HG03135 (cell line): Measurements from ENCODE around the gene PTGER1.
"Not testable (repeated sequence)": the region's sequence is repeated elsewhere in the genome, so short reads cannot be mapped to it uniquely, and the experiment has no call there.

Source experiments
- ATAC-seq: cut with Tn5 transposase; IDR thresholded peaks from one replicate; pipeline ENCODE4 v1.9.1; 2021; ENCODE audit warnings: mild to moderate bottlenecking, moderate library complexity; ENCODE audit not compliant: unreplicated experiment

PTGER1 gene

DNA sequence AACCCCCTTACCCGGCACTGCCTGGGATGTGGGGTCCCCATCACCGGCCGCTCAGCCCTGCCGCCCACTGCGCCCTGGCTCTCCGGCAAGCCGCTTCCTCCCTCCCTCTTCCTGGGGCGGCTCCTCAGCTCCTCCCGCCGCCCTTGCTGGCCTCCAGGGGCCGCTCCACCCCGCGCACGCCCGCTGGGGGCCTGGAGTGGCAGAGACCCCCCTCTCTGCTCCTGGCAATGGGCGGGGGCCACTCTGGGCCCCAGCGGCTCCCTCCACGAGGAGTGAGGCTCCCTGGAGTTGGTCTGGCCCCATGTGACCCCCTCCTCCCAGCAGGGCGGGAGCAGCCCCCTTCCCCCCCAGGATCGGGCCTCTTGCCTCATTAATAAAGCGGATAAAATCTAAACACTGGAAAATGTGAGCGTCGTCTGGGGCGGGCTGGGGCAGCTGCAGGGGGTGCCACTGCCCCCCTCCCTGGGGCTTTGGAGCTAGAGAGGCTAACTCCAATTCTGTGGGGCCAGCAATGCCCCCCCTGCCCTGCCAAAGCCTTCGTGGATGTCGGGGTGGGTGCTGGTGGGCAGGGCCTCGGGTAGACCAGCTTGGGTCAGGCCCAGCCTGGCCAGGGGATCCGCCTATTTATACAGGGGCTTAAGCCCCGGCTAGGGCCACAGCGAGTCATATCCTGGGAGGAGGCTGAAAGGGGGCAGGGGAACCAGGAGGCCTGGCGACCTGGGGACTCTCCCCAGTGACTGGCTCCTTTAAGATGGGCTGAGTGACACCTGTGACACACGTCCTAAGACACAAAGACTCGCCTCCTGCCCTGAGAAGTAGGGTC lies at the start of gene PTGER1:
Gene PTGER1, minus strand, starts transcription at position 104 of the 823 bp plus-strand sequence. CDS start 1,034 bp downstream, outside the sequence.
- no peak for ATAC-seq

- ATAC-seq: no peak
Observed at GRCh38 chr19:14520543-14520942, 45.4 kb upstream of the PTGER1 start.

DNA sequence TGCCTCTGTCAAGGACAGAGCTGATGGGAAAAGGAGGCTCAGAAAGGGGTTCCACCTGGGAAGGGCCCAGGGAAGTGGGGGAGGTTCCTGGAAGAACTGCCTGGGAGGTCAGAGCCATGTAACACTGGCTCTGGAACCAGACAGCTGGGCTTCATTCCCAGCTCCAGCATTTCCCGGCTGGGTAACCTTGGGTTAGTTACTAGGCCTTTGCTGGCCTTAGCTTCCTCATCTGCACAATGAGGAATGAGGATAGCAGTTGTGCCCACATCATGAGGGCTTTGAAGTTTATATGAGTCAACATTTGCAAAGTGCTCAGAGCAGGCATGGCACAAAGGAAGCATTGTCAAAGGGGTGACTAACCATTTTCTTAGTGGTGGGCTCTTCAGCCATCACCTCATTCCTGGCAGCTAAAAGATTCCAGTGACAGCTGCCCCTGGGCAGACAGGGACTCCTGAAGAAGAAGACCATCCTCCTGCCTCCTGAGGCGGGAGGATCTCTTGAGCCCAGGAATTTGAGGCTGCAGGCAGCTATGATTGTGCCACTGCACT lies 44.8 kb upstream of the PTGER1 start:
- ATAC-seq: no peak

- no peak for ATAC-seq
Observed at GRCh38 chr19:14519245-14519859, 44.2 kb upstream of the PTGER1 start.

GRCh38 chr19:14517840-14518505 lies 42.8 kb upstream of the PTGER1 start, which contains the start of gene DNAJB1:
Gene DNAJB1, minus strand, starts transcription at chr19:14518397. Its CDS starts 48 bp downstream, at chr19:14518349.
- peak; percentile 60 for ATAC-seq

DNA sequence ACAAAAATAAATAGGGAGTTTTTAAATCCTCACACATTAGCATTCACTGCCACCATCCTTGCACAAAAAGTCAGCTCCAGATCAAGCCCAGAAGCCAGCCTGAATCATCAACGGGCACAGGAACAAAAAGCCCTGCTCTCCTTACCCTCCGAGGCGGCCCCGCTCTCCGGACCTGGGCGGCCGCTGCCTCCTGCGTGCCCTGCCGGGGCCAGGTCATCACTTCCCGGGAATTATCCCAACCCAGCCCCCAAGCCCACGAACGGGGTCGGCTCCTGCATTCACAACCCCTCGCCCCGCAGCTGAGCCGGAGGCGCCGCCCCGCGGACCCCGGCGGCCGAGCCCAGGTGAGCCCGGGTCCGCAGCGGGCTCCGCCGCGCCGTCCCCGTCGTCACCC lies 42.3 kb upstream of the PTGER1 start:
- ATAC-seq: no peak

DNA sequence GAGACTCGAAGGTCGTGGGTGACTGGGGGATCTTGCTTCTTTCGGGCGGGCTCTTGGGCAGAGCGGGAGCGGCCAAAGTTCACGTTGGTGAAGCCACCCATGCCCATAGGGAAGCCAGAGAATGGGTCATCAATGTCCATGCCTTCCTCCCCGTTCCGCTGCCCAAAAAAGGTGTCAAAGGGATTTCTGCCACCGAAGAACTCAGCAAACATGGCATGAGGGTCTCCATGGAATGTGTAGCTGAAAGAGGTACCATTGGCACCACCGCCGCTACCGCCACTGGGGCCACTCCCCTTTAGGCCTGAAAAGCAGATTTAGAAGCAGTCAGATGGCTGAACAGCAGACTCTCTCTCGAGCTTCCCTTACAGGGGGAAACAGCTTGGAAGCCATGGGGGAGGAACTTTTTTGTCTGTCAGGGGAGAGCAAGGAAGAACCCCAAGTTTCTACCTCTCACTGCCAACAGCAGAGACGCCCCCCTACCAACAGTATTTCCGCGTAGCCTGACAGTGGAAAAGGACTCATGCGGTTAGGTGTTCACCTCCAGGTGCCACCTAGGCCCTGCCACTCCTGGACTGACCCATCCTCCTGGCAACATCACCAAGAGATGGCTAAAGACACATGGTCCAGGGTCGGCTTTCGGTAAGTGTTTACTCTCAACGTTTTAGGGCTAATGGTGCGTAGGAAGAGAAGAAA lies 41.7 kb upstream of the PTGER1 start:
- no peak for ATAC-seq

DNA sequence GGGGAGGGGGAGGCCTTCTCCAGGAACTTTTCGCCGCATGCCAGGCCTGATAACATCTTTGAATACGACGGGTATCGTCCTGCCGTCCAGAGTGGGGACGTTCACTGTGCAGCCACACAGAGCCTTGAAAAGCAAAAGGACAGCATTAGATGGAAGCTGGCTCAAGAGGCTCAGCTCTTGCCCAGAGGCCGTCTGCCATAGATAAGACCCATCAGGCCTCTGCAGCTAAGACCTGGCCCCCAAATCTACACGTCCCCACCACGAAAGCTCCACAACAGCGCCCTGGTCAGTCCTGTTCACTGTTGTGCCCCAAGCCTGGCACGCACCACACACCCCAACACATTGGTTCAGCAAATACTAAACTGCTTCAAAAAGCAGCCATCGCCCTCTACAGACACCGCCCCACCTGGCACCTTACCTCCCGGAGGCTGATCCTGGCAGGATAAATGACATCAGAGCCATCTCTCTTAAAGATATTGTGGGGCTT lies 40.9 kb upstream of the PTGER1 start:
- ATAC-seq: no peak

- ATAC-seq: no peak
Observed at GRCh38 chr19:14515501-14516047, 40.4 kb upstream of the PTGER1 start.

DNA sequence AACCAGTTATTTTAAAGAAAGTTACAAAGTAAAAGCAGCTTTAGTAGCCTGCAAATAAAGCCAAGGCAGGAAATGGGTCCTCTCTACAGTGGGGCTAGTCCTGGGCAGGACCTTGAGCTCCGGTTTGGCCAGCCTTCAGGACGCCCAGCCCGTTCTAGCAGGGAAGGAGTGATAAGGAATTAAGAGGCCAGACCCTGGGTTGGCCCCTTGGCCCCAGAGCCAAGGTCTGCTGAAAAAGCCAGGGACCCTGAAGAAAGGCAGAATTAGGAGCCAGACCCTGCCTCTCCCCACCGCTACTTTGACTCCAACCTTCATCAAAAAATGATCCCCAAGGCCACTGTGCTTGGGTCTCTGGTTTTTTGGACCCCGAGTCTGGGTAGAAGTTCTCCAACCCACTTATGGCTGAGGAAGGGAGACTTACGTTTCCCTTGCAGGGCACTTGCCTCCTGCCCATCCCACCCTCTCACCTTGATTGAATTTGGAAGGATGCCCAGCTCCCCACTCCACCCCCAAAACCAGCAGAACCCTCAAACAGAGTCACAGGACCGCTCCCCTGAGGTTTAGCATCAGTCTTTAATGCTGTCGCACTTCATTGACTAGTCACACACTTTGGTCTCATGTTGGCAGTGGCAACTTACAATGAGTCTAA lies 39.2 kb upstream of the PTGER1 start:
- ATAC-seq: no peak

- no peak for ATAC-seq
Observed at GRCh38 chr19:14512406-14512961, 37.3 kb upstream of the PTGER1 start.

DNA sequence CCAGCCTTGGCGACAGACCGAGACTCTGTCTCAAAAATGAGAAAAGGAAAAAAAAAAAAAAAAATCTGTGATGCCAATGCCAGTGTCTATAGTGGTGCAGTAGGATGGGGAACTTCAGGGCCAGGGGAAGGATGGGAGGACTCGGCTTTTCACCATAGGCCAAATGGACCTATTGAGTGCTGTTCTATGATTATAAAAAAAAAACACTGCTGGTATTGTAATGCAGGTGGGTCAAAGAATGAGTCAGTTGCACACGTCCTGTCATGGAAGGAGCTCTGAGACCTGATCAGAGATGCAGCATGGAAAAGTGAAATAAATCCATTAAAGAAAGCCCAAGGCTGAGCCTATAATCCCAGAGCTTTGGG lies 36.1 kb upstream of the PTGER1 start:
- no peak for ATAC-seq

- ATAC-seq: no peak
Observed at GRCh38 chr19:14510311-14511228, 35.4 kb upstream of the PTGER1 start.

- no peak for ATAC-seq
Observed at GRCh38 chr19:14507704-14508542, 32.8 kb upstream of the PTGER1 start.

GRCh38 chr19:14505488-14506239 lies 30.5 kb upstream of the PTGER1 start:
- ATAC-seq: no peak

DNA sequence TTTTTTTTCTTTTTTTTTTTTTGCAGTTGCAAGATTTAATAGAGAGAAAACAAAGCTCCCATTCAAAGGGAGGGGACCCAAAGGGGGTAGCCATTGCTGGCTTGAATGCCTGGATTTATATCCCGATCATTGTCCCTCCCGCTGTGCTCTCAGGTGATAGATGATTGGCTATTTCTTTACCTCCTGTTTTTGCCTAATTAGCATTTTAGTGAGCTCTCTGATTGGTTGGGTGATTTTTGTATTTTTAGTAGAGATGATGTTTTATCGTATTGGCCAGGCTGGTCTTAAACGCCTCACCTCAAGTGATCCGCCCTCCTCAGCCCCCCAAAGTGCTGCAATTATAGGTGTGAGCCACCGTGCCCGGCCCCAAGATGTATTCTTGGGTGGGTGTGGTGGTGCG lies 29.4 kb upstream of the PTGER1 start:
- not testable (repeated sequence) for ATAC-seq

DNA sequence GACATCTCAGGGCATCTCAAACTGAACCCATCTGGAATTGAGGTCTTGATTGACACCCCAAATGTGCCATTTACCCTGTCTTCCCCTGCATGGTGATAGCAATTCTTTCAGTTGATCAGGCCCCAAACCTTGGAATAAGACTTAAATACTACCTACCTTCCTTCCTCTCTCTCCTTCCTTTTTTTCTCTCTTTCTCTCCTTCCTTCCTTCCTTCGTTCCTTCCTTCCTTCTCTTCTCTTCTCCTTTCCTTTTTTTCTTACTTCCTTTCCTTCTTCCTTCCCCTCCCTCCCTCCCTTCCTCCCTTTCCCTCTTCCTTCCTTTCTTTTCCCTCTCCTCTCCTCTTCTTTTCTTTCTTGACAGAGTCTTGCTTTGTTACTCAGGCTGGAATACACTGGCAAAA lies 28.1 kb upstream of the PTGER1 start:
- ATAC-seq: no peak
